ENCODE measurements around the gene PTEN.
"Not testable (repeated sequence)": the region's sequence is repeated elsewhere in the genome, so short reads cannot be mapped to it uniquely, and the experiment has no call there.

DNA sequence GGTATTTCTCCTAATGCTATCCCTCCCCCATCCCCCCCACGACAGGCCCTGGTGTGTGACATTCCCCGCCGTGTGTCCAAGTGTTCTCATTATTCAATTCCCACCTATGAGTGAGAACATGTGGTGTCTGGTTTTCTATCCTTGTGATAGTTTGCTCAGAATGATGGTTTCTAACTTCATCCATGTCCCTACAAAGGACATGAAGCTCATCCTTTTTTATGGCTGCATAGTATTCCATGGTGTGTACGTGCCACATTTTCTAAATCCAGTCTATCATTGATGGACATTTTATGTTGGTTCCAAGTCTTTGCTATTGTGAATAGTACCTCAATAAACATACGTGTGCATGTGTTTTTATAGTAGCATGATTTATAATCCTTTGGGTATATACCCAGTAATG lies 8.2 kb upstream of the PTEN start:
- not testable (repeated sequence) for TF ChIP-seq POLR2A, POLR2AphosphoS5, TAF1, SPI1, POU2F2 (IDR thresholded peaks at IDR 0.05; ENCODE audit: low read depth, low read length)
